GM19455 (cell line): Measurements from ENCODE around the gene NDUFV2.

Experiments used
- ATAC-seq: cut with Tn5 transposase; IDR thresholded peaks from one replicate; pipeline ENCODE4 v1.9.1; 2021; ENCODE audit not compliant: unreplicated experiment

NDUFV2 gene

DNA sequence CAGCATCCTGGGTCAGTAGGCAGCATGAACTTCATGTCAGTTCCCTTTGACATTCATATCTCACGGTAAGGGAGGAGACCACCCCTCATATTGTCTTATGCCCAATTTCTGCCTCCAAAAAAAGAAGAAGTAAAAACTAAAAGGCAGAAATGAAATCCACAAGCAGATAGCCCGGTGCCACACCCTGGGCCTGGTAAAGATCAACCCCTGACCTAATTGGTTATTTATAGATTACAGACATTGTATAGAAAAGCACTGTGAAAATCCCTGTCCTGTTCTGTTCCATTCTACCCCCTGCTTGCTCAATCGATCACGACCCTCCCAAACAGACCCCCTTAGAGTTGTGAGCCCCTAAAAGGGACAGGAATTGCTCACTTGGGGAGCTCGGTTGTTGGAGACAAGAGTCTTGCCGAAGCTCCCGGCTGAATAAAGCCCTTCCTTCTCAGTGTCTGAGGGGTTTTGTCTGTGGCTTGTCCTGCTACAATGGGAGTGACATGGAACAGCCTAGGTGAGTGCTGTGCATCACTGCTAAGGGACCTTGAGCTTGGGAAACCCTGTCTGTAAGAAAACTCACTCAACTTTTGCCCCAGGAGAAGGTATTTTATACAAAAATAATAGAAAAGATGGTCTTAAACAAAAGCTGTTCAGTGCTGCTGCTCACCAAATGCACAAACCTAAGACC is 11.1 kb downstream of the NDUFV2 start:
- ATAC-seq: no peak

DNA sequence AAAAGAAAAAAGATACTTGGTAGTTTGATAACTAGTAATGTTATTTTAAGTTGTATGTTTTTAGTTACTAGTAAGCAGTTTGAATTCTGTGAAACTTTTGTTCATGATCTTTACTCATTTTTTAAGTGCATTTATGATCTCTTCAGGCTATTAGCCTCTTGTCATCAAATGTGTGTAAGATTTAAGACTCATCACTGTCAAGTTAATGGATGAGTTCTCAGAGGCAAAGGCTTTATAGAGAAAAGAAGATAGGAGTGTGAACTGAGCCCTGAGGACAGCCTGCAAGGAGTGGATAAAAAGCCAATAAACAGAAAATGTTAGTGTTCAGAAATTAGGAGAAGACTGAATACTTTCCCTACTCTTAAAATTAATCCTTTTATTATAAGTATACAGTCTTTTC is 13.5 kb downstream of the NDUFV2 start:
- no peak for ATAC-seq

DNA sequence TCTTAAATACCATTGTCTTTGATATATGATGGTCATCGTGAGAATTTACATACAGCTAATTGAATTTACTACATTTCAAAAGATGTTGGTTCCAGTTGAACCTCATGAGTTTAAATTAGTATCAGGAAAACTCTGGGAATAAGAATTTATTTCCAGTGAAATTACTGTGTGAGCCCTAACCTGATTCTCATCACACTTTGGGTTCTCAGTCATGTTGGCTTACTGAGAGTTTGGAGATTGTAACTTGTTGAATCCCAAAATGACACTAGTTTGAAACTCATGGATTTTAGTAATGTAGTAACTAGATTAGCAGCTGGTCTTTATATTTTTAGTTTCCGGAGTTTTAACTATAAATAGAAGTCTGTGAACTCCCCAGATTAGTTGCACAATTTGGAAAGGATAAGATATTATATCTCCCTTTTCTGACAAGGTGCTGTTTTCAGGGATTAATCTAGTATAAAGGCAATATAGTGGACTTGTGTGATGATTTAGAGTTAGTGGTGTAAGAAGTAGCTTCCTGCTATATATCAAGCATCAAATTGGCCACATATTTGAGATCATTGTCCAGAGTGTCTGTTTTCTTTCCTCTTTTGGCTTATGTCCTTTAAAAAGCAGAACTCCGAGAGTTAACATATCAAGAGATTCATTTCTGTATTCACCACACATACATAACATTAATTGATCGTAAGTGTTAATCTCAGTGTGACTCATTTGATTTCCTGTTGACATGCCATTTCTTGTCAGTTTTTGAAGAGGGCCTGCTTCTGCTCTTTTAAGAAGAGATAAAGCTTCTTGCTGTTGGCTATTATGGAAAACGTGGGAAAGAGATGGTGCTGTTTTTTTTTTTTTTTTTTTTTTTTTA is 15.7 kb downstream of the NDUFV2 start:
- no peak for ATAC-seq

DNA sequence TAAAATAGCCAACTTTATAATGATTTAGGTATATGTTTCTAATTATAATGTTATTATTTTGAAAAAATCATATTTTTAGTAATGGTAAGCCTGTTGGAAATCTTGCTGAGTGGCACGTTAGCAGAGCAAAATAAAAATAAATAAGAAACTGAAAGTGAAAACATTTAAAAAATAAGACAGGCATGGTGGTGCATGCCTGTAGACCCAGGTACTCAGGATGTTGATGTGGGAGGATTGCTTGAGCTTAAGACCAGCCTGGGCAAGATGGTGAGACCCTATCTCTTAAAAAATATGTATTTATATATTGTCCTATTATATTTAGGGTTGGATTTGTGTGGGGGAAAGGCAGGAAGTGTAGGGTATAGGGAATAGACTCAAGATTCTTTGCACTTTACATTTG is 18.3 kb downstream of the NDUFV2 start:
- no peak for ATAC-seq

DNA sequence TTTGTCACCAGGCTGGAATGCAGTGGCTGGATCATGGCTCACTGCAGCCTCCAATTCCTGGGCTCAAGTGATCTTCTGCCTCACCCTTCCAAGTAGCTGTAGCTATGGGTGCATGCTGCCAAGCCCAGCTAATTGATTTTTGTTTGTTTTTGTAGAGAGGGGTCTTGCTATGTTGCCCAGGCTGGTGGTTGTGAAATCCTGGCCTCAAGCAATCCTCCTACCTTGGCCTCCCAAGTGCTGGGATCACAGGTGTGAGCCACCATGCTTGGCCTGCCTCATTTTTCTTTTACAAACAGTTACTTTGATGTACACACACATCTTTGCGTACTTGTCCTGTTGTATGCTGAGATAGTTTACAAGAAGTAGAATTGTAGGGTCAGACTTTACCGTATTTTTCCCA is 21.0 kb downstream of the NDUFV2 start:
- no peak for ATAC-seq

DNA sequence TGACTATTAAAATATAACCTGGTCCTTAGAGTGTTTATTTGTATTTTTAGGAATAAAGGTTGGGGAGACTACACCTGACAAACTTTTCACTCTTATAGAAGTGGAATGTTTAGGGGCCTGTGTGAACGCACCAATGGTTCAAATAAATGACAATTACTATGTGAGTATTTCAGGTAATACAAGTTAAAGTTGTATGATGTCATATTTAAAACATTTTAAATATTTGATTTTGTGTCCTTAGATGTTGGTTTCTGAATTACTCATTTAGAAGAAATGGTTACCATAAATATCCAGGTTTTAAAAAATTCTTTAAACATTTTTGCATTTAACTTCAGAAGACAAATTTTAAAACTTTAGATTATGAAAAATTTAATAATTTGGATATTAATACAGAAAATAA is 22.3 kb downstream of the NDUFV2 start:
- ATAC-seq: no peak

DNA sequence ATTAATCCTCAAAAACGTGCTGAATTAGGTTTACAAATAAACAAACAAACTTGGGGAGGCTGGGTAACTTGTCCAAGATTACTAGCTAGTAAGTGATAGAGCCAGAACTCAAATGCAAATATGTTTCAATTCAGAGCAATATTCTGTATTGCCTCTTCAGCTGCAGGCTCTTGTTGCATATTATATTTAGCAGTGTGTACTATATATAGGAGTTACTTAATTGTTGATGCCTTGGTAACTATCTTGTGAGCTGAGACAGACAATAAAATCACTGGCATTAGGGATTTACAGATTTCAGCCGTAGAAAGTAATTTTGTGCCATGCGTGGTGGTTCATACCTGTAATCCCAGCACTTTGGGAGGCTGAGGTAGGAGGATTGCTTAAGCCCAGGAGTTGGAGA is 23.8 kb downstream of the NDUFV2 start:
- no peak for ATAC-seq

DNA sequence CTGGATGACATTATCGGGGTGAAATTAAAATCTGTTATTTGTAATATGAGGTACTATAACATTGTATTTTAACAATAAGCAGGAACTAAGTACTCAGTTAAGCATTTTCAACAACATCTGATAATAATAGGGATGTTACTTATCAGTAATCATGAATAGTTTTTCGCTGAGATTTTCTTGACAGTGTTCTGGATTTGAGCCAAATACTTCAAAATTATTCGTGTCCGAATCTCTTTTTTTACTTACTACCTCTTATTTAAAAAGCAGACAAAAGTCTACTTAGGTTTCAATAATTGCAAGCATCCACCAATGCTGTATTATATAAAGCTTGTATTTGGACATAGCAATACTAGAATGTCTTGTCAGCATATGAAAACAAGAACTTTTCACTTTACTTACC is 27.7 kb downstream of the NDUFV2 start:
- no peak for ATAC-seq

DNA sequence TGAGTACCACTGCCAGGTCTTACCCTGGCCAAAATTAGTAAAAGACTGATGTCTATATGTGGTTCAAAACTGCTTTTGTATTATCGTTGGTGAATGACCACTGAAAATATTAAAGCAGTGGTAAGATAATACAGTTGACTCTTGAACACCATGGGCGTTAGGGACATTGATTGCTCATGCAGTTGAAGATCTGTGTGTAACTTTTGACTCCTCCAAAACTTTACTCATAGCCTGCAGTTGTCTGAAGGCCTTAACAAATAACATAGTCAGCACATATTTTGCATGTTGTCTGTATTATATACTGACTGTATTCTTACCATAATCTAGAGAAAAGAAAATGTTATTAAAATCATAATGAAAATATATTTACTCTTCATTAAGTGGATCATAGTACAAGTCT is 28.3 kb downstream of the NDUFV2 start:
- no peak for ATAC-seq

DNA sequence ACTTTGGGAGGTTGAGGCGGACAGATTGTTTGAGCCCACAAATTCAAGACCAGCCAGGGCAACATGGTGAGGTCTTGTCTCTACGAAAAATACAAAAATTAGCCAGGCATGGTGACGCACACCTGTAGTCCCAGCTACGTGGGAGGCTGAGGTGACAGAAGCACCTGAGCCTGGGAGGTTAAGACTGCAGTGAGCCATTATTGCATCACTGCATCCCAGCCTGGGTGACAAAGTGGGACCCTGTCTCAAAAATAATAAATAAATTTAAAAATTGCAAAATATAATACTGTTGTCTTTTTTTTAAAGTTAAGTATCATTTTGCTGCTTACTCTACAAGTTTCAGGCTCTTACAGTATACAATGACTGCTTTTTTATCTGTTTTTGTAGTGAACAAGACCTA is 30.1 kb downstream of the NDUFV2 start:
- no peak for ATAC-seq

DNA sequence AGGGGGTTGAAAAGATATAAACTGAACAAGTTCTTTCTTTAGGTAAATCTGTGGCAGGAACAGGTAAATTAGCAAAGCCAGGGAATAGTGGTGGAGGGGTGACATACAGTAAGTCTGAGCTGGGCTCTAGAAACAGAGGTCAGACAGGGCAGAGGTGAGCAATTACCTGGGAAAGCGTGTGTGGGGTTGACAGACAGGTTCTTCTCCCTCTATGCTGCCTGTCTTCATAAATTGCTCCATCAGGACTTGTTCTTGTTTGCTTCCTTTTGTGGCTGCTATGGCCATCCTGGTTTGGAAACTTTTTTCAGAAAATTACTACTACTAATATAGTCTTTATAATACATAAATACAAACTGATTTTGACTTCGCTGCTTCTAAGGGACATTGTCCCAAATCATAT is 30.7 kb downstream of the NDUFV2 start:
- ATAC-seq: no peak

DNA sequence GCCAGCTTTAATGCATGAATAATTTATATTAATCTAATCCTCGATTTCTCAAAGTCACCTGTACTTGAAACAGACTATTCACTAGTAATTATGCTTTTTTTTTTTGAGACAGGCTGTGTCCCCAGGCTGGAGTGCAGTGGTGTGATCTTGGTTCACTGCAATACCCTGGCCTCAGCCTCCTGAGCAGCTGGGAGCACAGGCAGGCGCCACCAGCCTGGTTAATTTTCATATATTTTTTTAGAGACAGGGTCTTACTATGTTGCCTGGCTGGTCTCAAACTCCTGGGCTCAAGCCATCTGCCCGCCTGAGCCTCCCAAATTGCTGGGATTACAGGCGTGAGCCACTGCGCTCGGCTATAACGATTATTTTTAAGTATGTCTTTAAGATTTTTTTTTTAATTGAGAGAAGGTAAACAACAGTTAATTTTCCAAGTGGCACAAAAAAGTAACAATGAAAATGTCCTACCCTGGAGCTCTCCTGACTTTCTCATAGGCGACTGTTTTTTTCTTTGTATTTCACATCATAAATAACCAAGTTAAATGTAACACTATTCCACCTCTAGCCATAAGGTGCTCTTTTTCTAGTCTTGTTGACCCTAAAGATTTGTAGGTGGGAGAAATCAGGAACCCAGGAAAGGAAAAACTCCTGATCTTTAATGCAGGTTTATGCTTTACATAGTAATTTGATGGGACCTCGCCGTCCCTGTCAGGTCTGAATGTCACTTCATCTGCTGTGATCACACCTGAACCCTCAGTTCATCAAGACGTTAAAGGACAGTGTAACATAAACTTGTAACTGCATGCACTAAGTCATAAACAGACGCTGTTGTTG is 32.8 kb downstream of the NDUFV2 start:
- no peak for ATAC-seq

DNA sequence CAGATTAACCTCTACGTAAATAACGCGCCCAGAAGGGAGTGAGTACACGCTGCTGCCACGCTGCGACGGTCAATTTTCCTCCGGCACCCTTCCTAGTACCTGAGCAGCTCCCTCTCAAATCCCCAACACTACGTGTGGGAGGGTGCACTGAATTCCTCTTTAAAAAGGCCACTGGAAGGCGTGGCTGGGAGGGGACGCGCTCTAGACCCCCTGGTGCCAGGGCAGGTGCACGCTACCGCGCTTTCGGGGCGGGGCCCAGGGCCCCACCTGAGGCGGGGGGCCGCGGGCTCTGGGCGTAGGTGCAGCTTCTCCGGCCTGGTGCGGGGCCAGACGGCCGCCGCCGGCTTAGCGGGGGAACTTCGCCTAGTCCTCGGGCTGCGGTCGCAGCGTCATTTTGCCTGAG is 33.4 kb downstream of the NDUFV2 start:
- peak; percentile 22 for ATAC-seq

DNA sequence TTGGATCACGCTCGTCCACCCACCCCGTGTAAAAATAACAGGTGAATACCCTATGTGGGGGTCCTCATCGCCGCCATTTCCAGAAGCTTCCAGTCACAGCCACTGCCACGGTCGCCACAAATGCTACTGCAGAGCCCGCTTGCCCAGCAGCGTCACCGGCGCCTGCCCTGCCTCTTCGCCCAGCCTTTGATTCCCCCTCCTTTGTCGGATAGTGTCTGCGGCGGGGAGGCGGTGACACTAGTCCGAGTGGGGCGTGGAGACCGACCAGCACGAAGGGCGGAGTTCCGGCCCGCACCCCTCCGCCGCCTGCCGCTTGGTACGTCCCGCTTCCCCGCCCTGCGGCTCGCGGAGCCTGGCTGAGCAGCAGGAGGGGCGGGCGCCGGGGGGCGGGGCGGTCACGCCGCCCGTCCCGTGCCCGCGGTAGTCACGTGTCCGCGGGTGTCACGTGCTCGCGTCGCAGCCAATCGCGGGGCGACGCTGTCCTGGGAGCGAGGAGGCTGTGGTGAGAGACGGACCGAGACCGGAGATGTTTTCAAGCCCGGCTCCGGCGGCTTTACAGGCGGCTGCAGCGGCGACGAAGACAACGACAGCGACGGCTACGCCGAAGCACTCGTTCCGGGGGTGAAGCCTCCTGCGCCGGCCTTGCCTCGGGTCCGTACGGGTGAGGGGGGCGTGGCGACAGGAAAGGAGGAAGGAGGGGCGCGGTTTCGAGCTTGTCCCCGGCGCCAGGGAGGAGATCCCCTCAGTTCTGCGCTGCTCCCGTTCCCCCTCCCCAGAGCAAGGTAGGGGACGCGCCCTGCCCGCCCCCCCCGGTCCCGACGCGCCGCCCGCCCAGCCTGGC is 34.0 kb downstream of the NDUFV2 start, which contains the start of gene ANKRD12:
ANKRD12 (plus strand) TSS at position 467 of the 841 bp plus-strand sequence. CDS start 45,652 bp downstream, outside the sequence.
- ATAC-seq: peak; percentile 66

DNA sequence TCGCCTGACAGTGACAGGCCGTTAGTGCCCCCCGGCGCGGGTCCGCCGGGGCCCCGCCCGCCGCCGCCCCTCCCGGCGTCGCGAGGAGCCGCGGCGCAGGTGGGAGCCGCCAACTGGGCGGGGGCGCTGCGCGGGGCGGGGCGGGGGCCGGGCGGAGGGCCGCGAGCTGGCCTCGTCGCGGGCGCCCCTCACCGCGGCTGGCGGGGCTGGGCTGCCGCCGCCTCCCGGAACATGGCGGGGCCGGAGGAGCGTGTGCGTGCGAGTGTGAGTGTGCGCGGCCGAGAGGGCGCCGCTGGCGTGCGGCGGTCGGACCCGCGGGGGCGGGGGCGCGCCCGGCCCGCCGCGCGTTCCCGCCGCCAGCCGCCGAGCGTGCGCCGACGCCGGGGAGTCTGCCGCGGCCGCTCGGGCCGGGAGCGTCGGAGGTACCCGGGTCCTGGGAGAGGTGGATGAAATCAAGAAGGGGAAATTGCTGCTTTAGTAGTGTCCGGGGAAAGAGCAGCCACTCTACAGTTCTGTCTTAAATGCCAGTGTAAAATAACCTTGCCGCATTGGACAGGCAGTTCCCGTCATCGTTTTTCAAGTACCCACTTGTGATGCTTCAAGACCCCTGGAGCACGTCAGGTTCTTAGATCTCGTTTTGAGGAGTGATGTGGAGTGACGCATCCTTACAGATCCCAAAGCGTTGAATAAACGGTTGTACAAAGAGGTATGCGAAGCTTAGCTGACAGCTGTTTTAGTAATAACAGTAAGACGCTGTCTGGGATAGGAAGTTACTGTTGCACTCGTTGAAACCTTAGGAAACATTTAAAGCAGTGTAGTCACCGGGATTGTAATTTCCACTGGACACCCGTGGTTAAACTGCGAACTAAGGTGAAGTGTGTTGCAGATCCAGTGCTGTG is 34.9 kb downstream of the NDUFV2 start:
- peak; percentile 31 for ATAC-seq

DNA sequence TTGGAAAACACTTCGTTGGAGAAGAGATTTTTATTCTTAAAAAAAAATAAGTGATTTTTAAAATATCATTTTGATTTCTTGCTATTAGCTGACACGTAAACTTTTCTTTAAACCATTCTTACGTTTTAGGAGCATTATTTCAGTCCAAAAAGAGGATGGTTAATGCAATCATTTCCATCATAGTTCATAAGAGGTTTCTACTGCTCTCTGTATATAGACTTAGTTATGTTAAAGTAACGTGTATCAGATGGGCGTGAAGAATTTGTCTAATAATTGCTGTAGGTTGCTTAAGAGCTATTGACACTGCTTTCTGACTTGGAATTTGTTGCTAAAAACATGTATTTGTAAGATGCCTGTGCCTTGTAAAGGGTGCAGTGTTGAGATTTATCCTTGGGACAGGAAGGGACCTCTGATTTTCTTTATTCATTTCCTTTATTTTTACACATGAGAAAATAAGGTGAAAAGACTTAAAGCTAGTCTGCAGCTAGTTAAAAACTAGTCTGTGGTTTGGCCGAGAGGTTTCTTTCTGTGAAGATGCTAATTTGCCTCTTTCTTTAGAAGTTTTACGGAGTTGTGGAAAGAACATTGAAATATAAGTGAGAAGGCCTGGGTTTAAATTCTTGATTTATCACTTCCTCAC is 37.0 kb downstream of the NDUFV2 start:
- ATAC-seq: no peak

DNA sequence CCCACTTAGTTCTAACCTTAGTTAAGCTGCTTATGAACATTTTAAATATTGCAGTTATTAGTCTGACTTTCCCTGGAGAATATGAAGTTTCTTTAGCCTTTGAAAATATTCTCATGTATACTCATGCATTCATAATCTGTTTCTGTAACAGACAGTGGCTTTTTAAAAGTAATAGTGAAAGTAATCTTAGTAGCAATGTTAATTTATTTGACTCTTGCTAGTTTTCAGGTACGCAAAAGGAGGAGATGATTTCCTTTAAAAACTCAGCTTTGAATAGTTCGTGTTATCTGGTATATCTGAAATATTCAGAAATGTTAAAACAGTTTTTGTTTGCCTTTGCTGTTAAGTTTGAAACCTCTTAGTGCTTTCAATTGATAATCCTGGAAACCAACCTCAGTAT is 37.9 kb downstream of the NDUFV2 start:
- ATAC-seq: no peak

DNA sequence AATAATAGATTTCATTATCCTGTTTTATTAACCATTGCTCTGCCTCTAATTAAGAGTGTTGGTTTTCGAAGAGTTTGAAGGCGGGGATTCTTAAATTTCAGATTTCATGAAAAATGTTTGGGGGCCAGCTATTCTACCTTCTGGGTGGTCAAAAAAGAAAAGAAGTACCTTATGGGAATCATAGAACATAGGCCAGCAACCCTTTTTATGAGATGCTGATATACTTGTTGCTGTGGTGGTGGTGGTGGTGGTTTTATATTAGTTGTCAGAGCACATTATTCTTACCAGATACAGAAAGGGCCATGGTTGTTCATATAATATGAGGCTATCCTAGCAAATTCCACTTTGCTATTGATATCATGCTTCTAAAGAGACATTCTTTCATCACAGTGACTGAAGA is 38.5 kb downstream of the NDUFV2 start:
- no peak for ATAC-seq

DNA sequence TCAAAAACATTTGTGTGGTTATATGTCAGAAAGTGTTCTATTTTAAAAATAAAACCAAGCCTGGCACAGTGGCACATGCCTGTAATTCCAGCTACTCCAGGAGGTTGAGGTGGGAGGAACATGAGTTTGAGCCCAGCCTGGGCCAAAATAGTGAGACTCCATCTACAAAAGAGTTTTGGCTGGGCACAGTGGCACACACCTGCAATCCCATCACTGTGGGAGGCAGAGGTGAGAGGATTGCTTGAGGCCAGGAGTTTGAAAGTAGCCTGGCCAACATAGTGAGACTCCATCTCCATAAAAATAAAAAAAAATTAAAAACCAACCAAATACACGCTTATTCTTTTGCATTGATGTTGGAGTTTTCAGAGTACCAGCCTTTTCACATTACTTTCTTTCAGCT is 43.7 kb downstream of the NDUFV2 start:
- no peak for ATAC-seq
